Measurements from ENCODE around the gene CMTM1.

DNA sequence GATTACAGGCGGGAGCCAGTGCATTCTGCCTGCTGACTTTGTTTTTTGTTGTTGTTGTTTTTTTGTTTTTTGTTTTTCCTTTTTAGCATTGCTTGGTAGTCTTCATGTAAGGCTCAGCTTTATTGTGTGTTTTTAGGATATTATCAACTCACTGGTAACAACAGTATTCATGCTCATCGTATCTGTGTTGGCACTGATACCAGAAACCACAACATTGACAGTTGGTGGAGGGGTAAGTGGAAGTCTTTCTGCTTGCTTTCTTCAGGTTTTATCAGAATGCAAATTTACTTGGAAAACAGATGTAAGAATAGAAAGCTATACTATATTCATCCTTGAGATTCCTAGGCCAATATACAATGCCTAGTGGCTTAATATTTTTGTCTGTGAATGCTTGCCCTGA, 3.3 kb upstream of the CMTM1 start:
- TF ChIP-seq, protein P1, sequence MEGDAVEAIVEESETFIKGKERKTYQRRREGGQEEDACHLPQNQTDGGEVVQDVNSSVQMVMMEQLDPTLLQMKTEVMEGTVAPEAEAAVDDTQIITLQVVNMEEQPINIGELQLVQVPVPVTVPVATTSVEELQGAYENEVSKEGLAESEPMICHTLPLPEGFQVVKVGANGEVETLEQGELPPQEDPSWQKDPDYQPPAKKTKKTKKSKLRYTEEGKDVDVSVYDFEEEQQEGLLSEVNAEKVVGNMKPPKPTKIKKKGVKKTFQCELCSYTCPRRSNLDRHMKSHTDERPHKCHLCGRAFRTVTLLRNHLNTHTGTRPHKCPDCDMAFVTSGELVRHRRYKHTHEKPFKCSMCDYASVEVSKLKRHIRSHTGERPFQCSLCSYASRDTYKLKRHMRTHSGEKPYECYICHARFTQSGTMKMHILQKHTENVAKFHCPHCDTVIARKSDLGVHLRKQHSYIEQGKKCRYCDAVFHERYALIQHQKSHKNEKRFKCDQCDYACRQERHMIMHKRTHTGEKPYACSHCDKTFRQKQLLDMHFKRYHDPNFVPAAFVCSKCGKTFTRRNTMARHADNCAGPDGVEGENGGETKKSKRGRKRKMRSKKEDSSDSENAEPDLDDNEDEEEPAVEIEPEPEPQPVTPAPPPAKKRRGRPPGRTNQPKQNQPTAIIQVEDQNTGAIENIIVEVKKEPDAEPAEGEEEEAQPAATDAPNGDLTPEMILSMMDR (conservative IDR thresholded peaks at IDR 0.05; ENCODE audit: low read length) = no peak
- no peak for TF ChIP-seq EZH2phosphoT487 (IDR thresholded peaks at IDR 0.05; ENCODE audit: borderline replicate concordance)
